ENCODE measurements around the gene NUBP2. TPM values are rescaled to one million over a fixed set of nuclear protein-coding genes. Genes with fewer than 3 reads are reported as not detected.

NUBP2 gene
- total RNA-seq, 1 donor from 2014 or later: 66.6 TPM

GRCh38 chr16:1765826-1766225 is 16.9 kb upstream of the NUBP2 start:
- Mint-ChIP-seq H3K27me3 (no peaks in the 10 kb centered on the region), H3K4me1 (ENCODE audit: unreplicated experiment) (no peaks in the 10 kb centered on the region), H3K9me3 (no peaks in the 10 kb centered on the region), H3K27ac (no peak overlapping the region), H3K4me3 (no peak overlapping the region), H3K36me3 (no peaks in the 10 kb centered on the region)
- no peak for DNase-seq (ENCODE audit: extremely low spot score, unreplicated experiment)
- TF ChIP-seq CTCF (conservative IDR thresholded peaks at IDR 0.05): no peak

- H3K9me3 Mint-ChIP-seq: no peaks in the 10 kb centered on the region
- TF ChIP-seq CTCF (conservative IDR thresholded peaks at IDR 0.05): no peak
- no peaks in the 10 kb centered on the region for H3K4me1 Mint-ChIP-seq (ENCODE audit: unreplicated experiment)
- H3K36me3 Mint-ChIP-seq: no peaks in the 10 kb centered on the region
- no peak overlapping the region for H3K4me3 Mint-ChIP-seq
- no peak for DNase-seq (ENCODE audit: extremely low spot score, unreplicated experiment)
- no peaks in the 10 kb centered on the region for H3K27me3 Mint-ChIP-seq
- H3K27ac Mint-ChIP-seq: no peak overlapping the region
Measured at GRCh38 chr16:1766231-1766630, 16.5 kb upstream of the NUBP2 start.

- H3K4me1 Mint-ChIP-seq (ENCODE audit: unreplicated experiment): no peaks in the 10 kb centered on the region
- no peaks in the 10 kb centered on the region for H3K9me3 Mint-ChIP-seq
- H3K4me3 Mint-ChIP-seq: no peak overlapping the region
- H3K36me3 Mint-ChIP-seq: no peaks in the 10 kb centered on the region
- no peaks in the 10 kb centered on the region for H3K27me3 Mint-ChIP-seq
- no peak overlapping the region for H3K27ac Mint-ChIP-seq
- no peak for TF ChIP-seq CTCF (conservative IDR thresholded peaks at IDR 0.05)
- DNase-seq (ENCODE audit: extremely low spot score, unreplicated experiment): no peak
Measured at GRCh38 chr16:1766701-1767100, 16.1 kb upstream of the NUBP2 start.

- Mint-ChIP-seq H3K27ac (no peak overlapping the region), H3K27me3 (no peaks in the 10 kb centered on the region), H3K36me3 (peaks cover 4% of the 10 kb centered on the region), H3K9me3 (no peaks in the 10 kb centered on the region), H3K4me3 (no peak overlapping the region), H3K4me1 (ENCODE audit: unreplicated experiment) (no peaks in the 10 kb centered on the region)
- no peak for DNase-seq (ENCODE audit: extremely low spot score, unreplicated experiment)
- TF ChIP-seq CTCF (conservative IDR thresholded peaks at IDR 0.05): no peak
Measured at GRCh38 chr16:1767116-1767994, 15.4 kb upstream of the NUBP2 start.

GRCh38 chr16:1768061-1768766 is 14.5 kb upstream of the NUBP2 start:
- Mint-ChIP-seq H3K27me3 (no peaks in the 10 kb centered on the region), H3K9me3 (no peaks in the 10 kb centered on the region), H3K4me3 (no peak overlapping the region), H3K4me1 (ENCODE audit: unreplicated experiment) (no peaks in the 10 kb centered on the region), H3K27ac (no peak overlapping the region), H3K36me3 (peaks cover 4% of the 10 kb centered on the region)
- TF ChIP-seq CTCF (conservative IDR thresholded peaks at IDR 0.05): no peak
- no peak for DNase-seq (ENCODE audit: extremely low spot score, unreplicated experiment)
